Stimulated activated CD4-positive, alpha-beta T cell treated with anti-CD3 and anti-CD28 coated beads, Interleukin-1b, Interleukin-23, amount 100 ng/mL, for 1 hour (primary cell): ENCODE measurements around the gene HNRNPCL2.
"Not testable (repeated sequence)": the region's sequence is repeated elsewhere in the genome, so short reads cannot be mapped to it uniquely, and the experiment has no call there.

Source experiments
- DNase-seq, 2 donors: peaks; one replicate each; pipeline ENCODE4 v3.0.0-alpha.2; 2020; ENCODE audit warnings: low read depth in 2 of 2

Gene HNRNPCL2

DNA sequence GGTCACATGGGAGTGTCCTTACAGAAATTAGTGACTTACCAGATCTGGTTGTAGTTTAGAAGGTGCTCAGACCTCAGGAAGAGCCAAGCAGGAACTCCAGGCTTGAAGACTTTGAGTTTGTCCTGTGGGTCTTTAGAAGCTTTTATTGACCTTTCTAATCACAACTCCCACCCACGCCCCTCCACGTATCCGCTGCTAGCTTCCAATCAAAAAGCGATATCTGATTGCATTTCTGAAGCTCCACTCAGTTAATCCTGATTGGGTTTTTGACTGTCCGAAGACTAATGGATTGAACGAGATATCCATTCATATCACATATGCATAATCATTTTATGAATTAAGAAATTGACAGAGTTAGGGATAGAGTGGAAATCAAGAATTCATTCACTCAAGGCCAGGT is at the start of gene HNRNPCL2:
HNRNPCL2 (minus strand) TSS at position 101 of the 400 bp plus-strand sequence. CDS start 454 bp downstream, outside the sequence.
- not testable (repeated sequence) for DNase-seq

DNA sequence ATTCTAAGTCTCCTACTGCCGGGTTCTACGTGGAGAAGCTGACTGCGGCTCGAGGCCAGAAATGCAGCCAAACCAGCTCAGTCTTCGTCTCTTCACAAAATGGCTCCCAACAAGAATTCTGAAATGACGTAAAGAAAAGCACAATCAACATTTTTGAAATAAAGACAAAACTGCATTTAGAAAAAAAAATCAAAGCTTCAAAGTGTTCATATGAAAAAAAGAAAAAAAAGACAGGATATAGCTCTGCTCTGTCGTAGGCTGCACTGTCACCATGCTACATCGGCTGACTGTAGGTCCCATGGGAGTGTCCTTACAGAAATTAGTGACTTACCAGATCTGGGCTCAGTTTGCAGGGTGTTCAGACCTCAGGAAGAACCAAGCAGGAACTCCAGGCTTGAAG is 48.9 kb upstream of the HNRNPCL2 start, which contains the start of gene HNRNPCL4:
HNRNPCL4 (minus strand) TSS at position 101 of the 400 bp plus-strand sequence. CDS start 164 bp downstream, outside the sequence.
- DNase-seq, result not testable (repeated sequence)

DNA sequence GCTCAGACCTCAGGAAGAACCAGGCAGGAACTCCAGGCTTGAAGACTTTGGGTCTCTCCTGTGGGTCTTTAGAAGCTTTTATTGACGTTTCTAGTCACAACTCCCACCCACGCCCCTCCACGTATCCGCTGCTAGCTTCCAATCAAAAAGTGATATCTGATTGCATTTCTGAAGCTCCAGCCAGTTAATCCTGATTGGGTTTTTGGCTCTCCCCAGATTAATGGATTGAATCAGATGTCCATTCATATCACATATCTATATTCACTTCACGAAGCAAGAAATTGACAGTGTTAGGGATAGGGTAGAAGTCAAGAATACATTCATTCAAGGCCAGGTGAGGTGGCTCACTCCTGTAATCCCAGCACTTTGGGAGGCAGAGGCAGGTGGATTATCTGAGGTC is 39.3 kb upstream of the HNRNPCL2 start, which contains the start of gene PRAMEF26:
PRAMEF26 (minus strand) TSS at position 101 of the 400 bp plus-strand sequence. CDS start 2,914 bp downstream, outside the sequence.
- DNase-seq, result not testable (repeated sequence)

- not testable (repeated sequence) for DNase-seq
Observed at GRCh38 chr1:13070474-13070873, 46.2 kb downstream of the HNRNPCL2 start, which contains the start of gene PRAMEF25. Gene PRAMEF25, plus strand, starts transcription at chr1:13070774. Its CDS starts 2,920 bp downstream, at chr1:13073694.
